HG03457 (cell line): ENCODE measurements around the gene AFF4.

Experiments used
- ATAC-seq: cut with Tn5 transposase; IDR thresholded peaks from one replicate; pipeline ENCODE4 v1.9.1; 2021; ENCODE audit warnings: moderate number of reproducible peaks; ENCODE audit not compliant: unreplicated experiment

Gene AFF4

DNA sequence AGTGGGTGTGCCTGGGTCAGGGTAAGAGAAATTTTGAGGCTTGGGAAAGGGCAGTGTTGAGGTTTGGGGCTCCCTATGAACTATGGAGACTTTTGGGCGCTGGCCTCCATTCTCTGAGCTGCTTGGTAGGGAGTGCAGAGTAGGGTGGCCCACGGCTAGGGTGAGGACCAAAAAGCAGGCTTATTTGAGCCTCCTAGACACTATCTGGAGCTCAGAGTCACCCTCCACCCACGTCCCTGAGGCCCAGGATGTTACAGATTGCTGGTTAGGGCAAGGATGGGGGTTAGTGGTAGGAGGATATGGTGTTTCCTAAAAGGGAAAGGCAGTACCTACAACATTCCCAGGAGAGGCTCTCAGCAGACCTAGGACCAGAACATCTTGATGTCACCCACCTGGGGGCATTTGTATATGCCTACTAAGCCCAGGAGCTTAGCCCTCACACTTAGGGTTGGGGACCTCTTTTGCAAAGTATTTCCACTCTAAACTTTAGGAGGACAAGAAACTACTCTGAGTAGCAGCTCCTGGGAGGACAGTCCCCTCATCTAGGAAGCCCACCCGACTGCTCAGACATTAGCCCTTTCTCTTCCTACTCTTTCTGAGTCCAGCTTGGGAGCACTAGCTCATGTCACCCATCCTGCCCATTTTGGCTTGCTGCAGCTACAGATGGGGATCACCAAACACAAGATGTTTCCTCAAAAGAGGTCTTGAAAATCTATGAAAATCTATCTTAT lies 135.3 kb downstream of the AFF4 start:
- no peak for ATAC-seq

GRCh38 chr5:132826424-132827082 lies 136.9 kb downstream of the AFF4 start:
- no peak for ATAC-seq

DNA sequence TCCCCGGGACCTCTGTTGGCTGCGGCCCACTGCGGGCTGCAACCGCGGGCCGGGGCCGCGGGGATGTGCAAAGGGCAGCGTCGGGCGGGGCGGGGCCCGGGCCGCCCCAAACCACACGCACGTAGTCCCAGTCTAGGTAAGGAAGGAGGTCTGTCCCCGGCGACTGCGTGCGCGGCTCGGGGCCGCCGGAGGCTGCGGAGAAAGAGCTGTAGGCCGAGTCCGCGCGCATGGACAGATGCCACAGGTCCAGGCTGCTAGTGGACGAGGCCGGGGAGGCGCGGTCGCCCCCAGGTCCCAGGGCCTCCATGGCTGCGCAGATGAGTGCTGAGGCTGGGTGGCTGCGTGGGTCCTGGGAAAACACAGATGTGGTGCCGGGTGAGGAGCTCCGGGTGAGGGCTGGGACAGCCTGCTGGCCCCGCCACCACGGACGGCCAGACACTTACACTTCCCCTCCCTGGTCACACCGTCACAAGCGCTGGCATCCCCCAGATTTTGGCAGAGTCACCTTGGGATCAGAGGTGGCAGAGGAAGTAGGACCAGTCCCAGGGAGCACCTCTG lies 137.5 kb downstream of the AFF4 start:
- no peak for ATAC-seq
